H7 (cell line): ENCODE measurements around the gene MFRP. TPM values are rescaled to one million over a fixed set of nuclear protein-coding genes. Genes with fewer than 3 reads are reported as not detected.

Experiments used
- DNase-seq: peaks from one replicate; pipeline ENCODE4 v3.0.0; 2012
- H3K27me3 ChIP-seq: 2 replicates; pipeline ENCODE4 v1.6.0; 2011; ENCODE audit warnings: mild to moderate bottlenecking, low read length; ENCODE audit not compliant: control insufficient read depth, insufficient read depth
- H3K36me3 ChIP-seq: replicated peaks from 2 replicates; pipeline ENCODE4 v1.5.1; 2011; ENCODE audit warnings: low read length; ENCODE audit not compliant: control insufficient read depth, insufficient read depth
- H3K4me3 ChIP-seq: 2 replicates; pipeline ENCODE4 v1.5.1; 2011; ENCODE audit warnings: low read depth, mild to moderate bottlenecking, control low read depth, low read length, moderate library complexity; ENCODE audit not compliant: insufficient read depth
- total RNA-seq: library from RNA; depleted of rRNA; stranded (reverse); fragments of >200 nt; shearing (Covaris generic); gene quantifications from 2 replicates; pipeline ENCODE4 v1.2.3, GENCODE V29; 2014

The MFRP gene
- total RNA-seq, 1 experiment from 2014 or later, result not detected

DNA sequence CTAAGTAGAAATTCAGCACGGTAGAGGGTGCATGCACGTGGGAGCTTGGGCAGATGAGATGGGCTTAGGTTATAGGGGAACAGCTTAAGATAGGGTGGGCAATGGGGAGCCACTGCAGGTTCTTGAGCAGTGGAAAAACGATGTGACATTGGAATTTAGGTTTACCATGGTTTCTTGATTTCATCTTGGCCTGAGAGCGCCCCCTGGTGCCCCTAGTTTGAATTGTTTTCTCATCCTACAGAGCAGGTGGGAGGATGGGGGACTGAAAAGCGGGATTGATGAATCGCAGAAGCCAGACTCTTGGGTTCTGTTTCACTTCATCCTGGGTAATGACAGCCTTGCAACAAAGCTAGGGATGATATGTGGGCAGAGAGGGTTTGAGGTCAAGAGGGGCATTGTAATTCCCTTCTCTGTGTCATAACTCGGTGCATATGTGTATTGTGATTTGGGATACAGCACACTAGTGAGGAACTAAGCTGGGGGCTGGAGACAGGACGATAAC lies 22.9 kb downstream of the MFRP start:
- no peak overlapping the region for H3K4me3 ChIP-seq
- no peaks in the 10 kb centered on the region for H3K27me3 ChIP-seq
- no peaks in the 10 kb centered on the region for H3K36me3 ChIP-seq
- DNase-seq, result peak; percentile 85

DNA sequence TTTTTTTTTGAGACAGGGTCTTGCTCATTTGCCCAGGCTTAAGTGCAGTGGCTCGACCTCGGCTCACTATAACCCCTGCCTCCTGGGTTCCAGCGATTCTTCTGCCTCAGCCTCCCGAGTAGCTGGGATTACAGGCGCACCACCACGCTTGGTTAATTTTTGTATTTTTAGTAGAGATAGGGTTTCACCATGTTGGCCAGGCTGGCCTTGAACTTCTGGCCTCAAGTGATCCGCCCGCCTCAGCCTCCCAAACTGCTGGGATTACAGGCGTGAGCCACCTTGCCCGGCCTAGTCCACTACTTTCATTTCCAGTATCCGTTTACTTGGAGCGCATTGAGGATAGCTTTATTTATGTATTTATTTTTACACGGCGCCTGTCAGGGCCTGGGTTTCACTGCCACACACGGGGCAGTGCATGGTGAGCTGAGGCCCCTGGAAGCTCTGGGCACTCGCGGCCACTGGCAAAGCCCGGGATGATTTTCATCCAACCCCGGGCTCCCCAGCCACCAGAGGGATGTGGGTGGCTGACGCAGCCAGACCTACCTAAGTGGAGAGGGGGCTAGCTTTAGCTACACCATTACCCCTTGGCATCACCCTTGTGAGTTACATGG lies 23.5 kb downstream of the MFRP start:
- Histone ChIP-seq H3K4me3 (no peak overlapping the region), H3K27me3 (no peaks in the 10 kb centered on the region), H3K36me3 (no peaks in the 10 kb centered on the region)
- no peak for DNase-seq

GRCh38 chr11:119322360-119322739 lies 24.2 kb downstream of the MFRP start:
- Histone ChIP-seq H3K4me3 (no peak overlapping the region), H3K27me3 (no peaks in the 10 kb centered on the region), H3K36me3 (no peaks in the 10 kb centered on the region)
- DNase-seq, result peak; percentile 46

GRCh38 chr11:119320776-119321524 lies 25.6 kb downstream of the MFRP start:
- peak overlapping the region; percentile 52 for H3K4me3 ChIP-seq
- peak; percentile 92 for DNase-seq
- H3K27me3 ChIP-seq, result peaks cover 8% of the 10 kb centered on the region
- H3K36me3 ChIP-seq, result no peaks in the 10 kb centered on the region

DNA sequence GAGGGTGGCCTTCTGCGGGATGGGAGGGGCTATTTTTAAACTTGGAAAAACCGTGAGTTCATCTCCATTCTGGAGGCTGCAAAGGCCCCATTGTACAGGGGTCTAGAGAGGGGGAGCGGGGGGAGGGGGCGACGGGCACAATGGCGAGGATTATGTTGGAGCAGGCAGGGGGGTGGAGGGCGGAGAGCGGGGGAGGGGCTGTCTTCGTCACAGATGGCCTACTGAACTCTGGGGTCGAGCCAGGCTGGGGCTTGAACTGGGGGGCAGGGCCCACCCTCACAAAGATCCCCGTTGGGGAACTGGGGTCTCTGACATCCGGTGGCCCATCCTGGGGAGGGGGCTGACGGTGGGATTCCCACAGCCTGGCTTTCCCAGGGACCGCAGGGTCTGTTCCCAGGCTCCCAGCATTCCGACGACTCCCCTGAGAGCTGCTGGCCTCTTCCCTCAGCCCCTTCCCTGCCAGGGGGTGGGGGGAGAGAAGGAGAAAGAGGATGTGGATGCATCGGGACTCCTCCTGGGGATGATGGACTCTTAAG lies 26.2 kb downstream of the MFRP start:
- DNase-seq, result peak; percentile 85
- H3K36me3 ChIP-seq, result no peaks in the 10 kb centered on the region
- H3K4me3 ChIP-seq, result peak overlapping the region; percentile 52
- H3K27me3 ChIP-seq, result peaks cover 13% of the 10 kb centered on the region

- Histone ChIP-seq H3K36me3 (no peaks in the 10 kb centered on the region), H3K4me3 (no peak overlapping the region), H3K27me3 (peaks cover 13% of the 10 kb centered on the region)
- no peak for DNase-seq
Measured at GRCh38 chr11:119319700-119320239, 26.7 kb downstream of the MFRP start.

DNA sequence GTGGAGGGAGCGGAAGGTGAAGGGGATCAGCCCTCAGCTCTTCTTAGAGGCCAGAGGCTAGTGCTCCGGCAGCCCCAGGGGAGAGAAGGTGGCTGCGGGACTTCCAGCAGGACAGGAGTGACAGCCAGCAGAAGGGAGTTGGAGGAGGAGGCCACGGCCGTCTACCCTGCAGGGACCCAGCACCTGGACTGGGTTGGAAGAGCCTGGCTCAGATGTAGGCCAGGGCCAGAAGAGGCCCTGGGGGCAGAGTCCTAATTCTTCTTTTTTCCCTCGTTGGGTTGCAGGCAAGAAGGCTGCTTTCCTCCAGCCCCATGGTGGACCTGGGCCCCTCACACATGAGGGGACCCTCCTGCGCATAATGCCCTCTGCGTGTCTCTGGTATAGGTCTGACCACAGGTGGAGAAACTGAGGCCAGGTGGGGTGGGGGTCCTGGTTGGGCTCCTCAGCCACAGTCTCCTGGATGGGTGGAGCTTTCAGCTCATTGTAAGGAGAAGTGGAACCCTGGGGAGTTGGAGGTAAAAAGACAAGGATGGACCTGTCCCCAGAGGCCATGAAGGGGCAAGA lies 27.3 kb downstream of the MFRP start:
- H3K4me3 ChIP-seq, result no peak overlapping the region
- DNase-seq, result peak; percentile 37

DNA sequence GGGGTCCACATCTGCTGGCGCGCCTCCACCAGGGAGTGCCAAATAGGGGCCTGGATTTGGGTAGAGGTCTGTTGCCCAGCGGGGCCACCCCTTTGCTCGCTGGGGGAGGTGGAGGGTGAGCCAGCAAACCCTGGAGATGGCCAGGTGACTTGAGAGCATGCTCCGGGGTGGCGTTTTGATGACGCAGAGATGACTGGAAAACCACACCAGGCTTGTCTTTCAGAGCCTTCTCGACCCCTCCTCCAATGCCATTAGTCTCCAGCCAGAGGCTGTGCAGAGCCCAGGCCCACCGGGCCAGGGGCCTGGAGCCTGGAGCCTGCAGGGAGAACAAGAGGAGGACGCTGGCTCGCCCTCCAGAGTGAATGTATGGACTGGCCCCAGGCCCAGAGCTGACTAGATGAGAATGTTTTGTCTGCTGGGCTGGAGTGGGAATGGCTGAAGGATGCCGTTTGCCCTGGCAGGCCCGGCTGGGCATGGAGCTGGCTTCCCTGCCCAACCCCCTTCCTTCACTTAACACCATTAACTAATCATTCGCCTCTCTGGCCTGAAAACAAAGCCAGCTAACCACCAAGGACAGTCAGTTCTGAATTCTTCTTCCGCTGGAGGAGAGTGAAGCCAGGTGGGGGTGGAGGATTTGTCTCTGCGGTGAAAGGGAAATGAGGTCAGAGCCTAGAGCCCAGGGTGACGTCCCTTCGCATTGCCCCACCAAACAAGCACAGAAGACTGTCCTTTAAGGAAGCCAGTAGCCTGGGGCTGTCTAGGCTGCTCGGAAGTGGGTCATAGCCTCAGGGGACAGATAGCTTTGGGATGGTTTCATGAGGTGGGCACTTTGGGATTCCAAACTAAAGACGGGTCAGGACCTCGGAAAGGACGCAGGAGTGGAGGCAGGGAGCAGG lies 28.0 kb downstream of the MFRP start:
- peak; percentile 70 for DNase-seq
- Histone ChIP-seq H3K4me3 (no peak overlapping the region), H3K36me3 (no peaks in the 10 kb centered on the region; the same call in 1 of the 2 replicates), H3K27me3 (peaks cover 13% of the 10 kb centered on the region)

More for the DNA sequence above, 27.3 kb downstream of the MFRP start:
- Histone ChIP-seq H3K27me3 (peaks cover 13% of the 10 kb centered on the region), H3K36me3 (no peaks in the 10 kb centered on the region; the same call in 1 of the 2 replicates)

GRCh38 chr11:119317592-119318239 lies 28.8 kb downstream of the MFRP start:
- H3K4me3 ChIP-seq, result peak overlapping the region; percentile 42

GRCh38 chr11:119316729-119317591 lies 29.5 kb downstream of the MFRP start, which contains the start of gene MCAM:
Gene MCAM (minus strand): TSS chr11:119317130. CDS start chr11:119317101, 29 bp downstream.
- Histone ChIP-seq H3K4me3 (peak within 1 kb of the TSS; percentile 75), H3K27me3 (peaks cover 13% of the 10 kb centered on the region), H3K36me3 (peaks cover 4% of the 10 kb centered on the region)
- peak; percentile 95 for DNase-seq

More at GRCh38 chr11:119317592-119318239, 28.8 kb downstream of the MFRP start:
- DNase-seq, result peak; percentile 62
- peaks cover 13% of the 10 kb centered on the region for H3K27me3 ChIP-seq
- peaks cover 2% of the 10 kb centered on the region; the same call in 1 of the 2 replicates for H3K36me3 ChIP-seq

- Histone ChIP-seq H3K36me3 (peaks cover 4% of the 10 kb centered on the region), H3K4me3 (peak overlapping the region; percentile 75), H3K27me3 (peaks cover 13% of the 10 kb centered on the region)
- peak; percentile 74 for DNase-seq
Measured at GRCh38 chr11:119316016-119316728, 30.3 kb downstream of the MFRP start.
